Right lobe of liver (tissue), 6 donors: ENCODE data around the gene CAMSAP2. TPM values are rescaled to one million over a fixed set of nuclear protein-coding genes. Genes with fewer than 3 reads are reported as not detected.
A peak's percentile ranks its signal among the peaks of the same experiment; 100 is the strongest.

ENCODE experiments used
- ATAC-seq, 4 donors: fragments of 200-7000 bp; cut with Tn5 transposase; one replicate each; pipeline ENCODE4 v1.9.1; 2020; ENCODE audit warnings: mild to moderate bottlenecking in 4 of 4, moderate library complexity in 4 of 4
- DNase-seq, 3 donors: peaks; one replicate each; pipeline ENCODE4 v3.0.0-alpha.2; 2020
- H3K27ac ChIP-seq, 3 donors: fragments of 200-600 bp; one replicate each; pipeline ENCODE4 v1.8.0; 2022
- H3K27me3 ChIP-seq, 2 donors: fragments of 200-600 bp; one replicate each; pipeline ENCODE4 v1.8.0; 2022
- H3K36me3 ChIP-seq, 4 donors: fragments of 200-600 bp; sonication (generic) in 1 of 4; one replicate each; pipeline versions ENCODE4 v1.5.1 to v1.8.0; 2017 to 2022; ENCODE audit warnings: control low read depth in 1 of 4
- H3K4me1 ChIP-seq, 4 donors: fragments of 200-600 bp; sonication (generic) in 1 of 4; one replicate each; pipeline versions ENCODE4 v1.5.1 to v1.8.0; 2017 to 2022; ENCODE audit warnings: control low read depth in 1 of 4
- H3K4me3 ChIP-seq, 3 donors: fragments of 200-600 bp; one replicate each; pipeline ENCODE4 v1.8.0; 2022
- H3K9me3 ChIP-seq, 4 donors: fragments of 200-600 bp; sonication (generic) in 1 of 4; one replicate each; pipeline versions ENCODE4 v1.5.1 to v1.8.0; 2017 to 2022; ENCODE audit warnings: control low read depth in 1 of 4
- CTCF ChIP-seq, 4 donors: fragments of 200-600 bp in 3 of 4; fragments of 450-650 bp in 1 of 4; IDR thresholded peaks; one replicate each; pipeline versions ENCODE4 v1.5.1 to v1.8.0; 2016 to 2022; ENCODE audit warnings: antibody characterized with exemption in 4 of 4, mild to moderate bottlenecking in 2 of 4
- POLR2A ChIP-seq: fragments of 450-650 bp; IDR thresholded peaks from one replicate; pipeline ENCODE4 v1.6.1; 2017; ENCODE audit warnings: antibody characterized with exemption, mild to moderate bottlenecking
- WGBS: methylation state at CpG from one replicate; pipeline ENCODE4 v1.1.6; 2018; ENCODE audit warnings: low coverage, low lambda C conversion rate; ENCODE audit not compliant: insufficient coverage; ENCODE audit errors: missing lambda C conversion rate; 5-methylcytosine and 5-hydroxymethylcytosine counted together
- intact Hi-C, 2 donors: fragments of 100-400 bp; cut with DNase I; formaldehyde crosslinking; loops; one replicate each; pipeline versions ENCODE4 v1.11.2 to v1.14.1; 2022
- total RNA-seq, 6 experiments: library from RNA; depleted of rRNA in 2 of 6; stranded (reverse); fragments of >200 nt in 2 of 6; fragmentation: NEBNext Ultra II Directional in 3 of 6; extraction: Animal tissue kit (Norgen Biotek cat#: 25700) in 3 of 6; gene quantifications; one replicate each; pipeline versions ENCODE4 v1.1.0 to v1.2.4, GENCODE V29; 2016 to 2023
- donor health status: DM: no; HTN: yes; CAD: no.
- donor health status: DM: no; HTN: no; CAD: no.
- donor health status: DM: no; HTN: no; CAD: no.
- donor health status: DM: no; HTN: yes; CAD: no.
- donor health status: DM: no; HTN: yes; CAD: no.

Gene CAMSAP2
- total RNA-seq, 6 experiments from 2014 or later, result 4.0 to 12.5 (median 8.0) TPM

GRCh38 chr1:200849430-200849829, 110.7 kb downstream of the CAMSAP2 start:
- H3K4me3 ChIP-seq, result no peak overlapping the region
- H3K36me3 ChIP-seq, result peaks cover 0 to 15% (median 7%) of the 10 kb centered on the region in 4 donors
- no peaks in the 10 kb centered on the region for H3K4me1 ChIP-seq
- TF ChIP-seq POLR2A (no peak), CTCF (IDR thresholded peaks at IDR 0.05) (no peak)
- DNase-seq, result no peak
- intact Hi-C loops, result no loop called here
- H3K27ac ChIP-seq, result no peak overlapping the region
- no peaks in the 10 kb centered on the region for H3K27me3 ChIP-seq
- H3K9me3 ChIP-seq, result no peaks in the 10 kb centered on the region
- ATAC-seq, result no peak
- WGBS, result 86% methylated on average over 6 of the region's 6 CpGs

- Histone ChIP-seq H3K36me3 (peaks cover 0 to 15% (median 7%) of the 10 kb centered on the region in 4 donors), H3K4me3 (no peak overlapping the region), H3K4me1 (no peaks in the 10 kb centered on the region), H3K9me3 (no peaks in the 10 kb centered on the region), H3K27ac (no peak overlapping the region), H3K27me3 (no peaks in the 10 kb centered on the region)
- ATAC-seq (peak in 1 of 4 donors; percentile 34), DNase-seq (no peak)
- intact Hi-C loops, result no loop called here
- TF ChIP-seq CTCF (IDR thresholded peaks at IDR 0.05), result no peak
- TF ChIP-seq POLR2A, result no peak
Observed at GRCh38 chr1:200850554-200850953, 111.9 kb downstream of the CAMSAP2 start.

GRCh38 chr1:200856716-200857357, 118.1 kb downstream of the CAMSAP2 start:
- ATAC-seq (no peak), DNase-seq (no peak)
- Histone ChIP-seq H3K9me3 (no peaks in the 10 kb centered on the region), H3K27me3 (no peaks in the 10 kb centered on the region), H3K36me3 (peaks cover 0 to 8% (median 0%) of the 10 kb centered on the region in 4 donors), H3K4me1 (no peaks in the 10 kb centered on the region), H3K4me3 (no peak overlapping the region), H3K27ac (no peak overlapping the region)
- 66% methylated on average over 2 of the region's 2 CpGs for WGBS
- intact Hi-C loops, result no loop called here
- TF ChIP-seq CTCF (IDR thresholded peaks at IDR 0.05) (no peak), POLR2A (no peak)

- Histone ChIP-seq H3K27me3 (no peaks in the 10 kb centered on the region), H3K4me1 (no peaks in the 10 kb centered on the region), H3K36me3 (peaks cover 0 to 8% (median 0%) of the 10 kb centered on the region in 4 donors), H3K27ac (no peak overlapping the region), H3K4me3 (no peak overlapping the region), H3K9me3 (no peaks in the 10 kb centered on the region)
- intact Hi-C loops, result no loop called here
- TF ChIP-seq POLR2A, result no peak
- TF ChIP-seq CTCF (IDR thresholded peaks at IDR 0.05), result no peak
- DNase-seq, result no peak
- no peak for ATAC-seq
- WGBS, result 60% methylated on average over 1 of the region's 1 CpG
Observed at GRCh38 chr1:200857804-200858203, 119.1 kb downstream of the CAMSAP2 start.
